DND-41 (cell line): ENCODE measurements around the gene CLSTN2.

Experiments used
- ATAC-seq: fragments of 200-7000 bp; cut with Tn5 transposase; 3 replicates; pipeline ENCODE4 v1.9.1; 2021; ENCODE audit warnings: low read depth; ENCODE audit not compliant: insufficient read depth
- DNase-seq: peaks from one replicate; pipeline ENCODE4 v3.0.0-alpha.2; 2020
- H2AFZ ChIP-seq: 2 replicates; pipeline ENCODE4 v1.6.0; 2012; ENCODE audit warnings: low read depth, low read length
- H3K27ac ChIP-seq: 2 replicates; pipeline ENCODE4 v1.5.1; 2012; ENCODE audit warnings: low read length, inconsistent platforms
- H3K27me3 ChIP-seq: fragments of 200-600 bp; sonication (generic); 2 replicates; pipeline ENCODE4 v1.6.0; 2012; ENCODE audit warnings: low read length, mild to moderate bottlenecking, inconsistent platforms; ENCODE audit not compliant: insufficient read depth, poor library complexity
- H3K36me3 ChIP-seq: 2 replicates; pipeline ENCODE4 v1.5.1; 2012; ENCODE audit warnings: low read length, inconsistent platforms; ENCODE audit not compliant: insufficient read depth
- H3K4me1 ChIP-seq: 2 replicates; pipeline ENCODE4 v1.5.1; 2012; ENCODE audit warnings: mild to moderate bottlenecking, low read length; ENCODE audit not compliant: insufficient read depth
- H3K4me2 ChIP-seq: 2 replicates; pipeline ENCODE4 v1.6.0; 2012; ENCODE audit warnings: mild to moderate bottlenecking, moderate library complexity, low read length, inconsistent platforms; ENCODE audit not compliant: insufficient read depth
- H3K4me3 ChIP-seq, 2 experiments: fragments of 200-600 bp in 1 of 2; shearing (Covaris generic) in 1 of 2; 2 replicates each; pipeline ENCODE4 v1.5.1; 2012 to 2016; ENCODE audit warnings: inconsistent platforms in 2 of 2, low read length in 2 of 2, mild to moderate bottlenecking in 2 of 2, low read depth in 1 of 2, moderate library complexity in 1 of 2
- H3K79me2 ChIP-seq: 2 replicates; pipeline ENCODE4 v1.6.0; 2012; ENCODE audit warnings: low read length, inconsistent platforms; ENCODE audit not compliant: insufficient read depth
- H3K9ac ChIP-seq: 2 replicates; pipeline ENCODE4 v1.6.0; 2012; ENCODE audit warnings: low read depth, mild to moderate bottlenecking, inconsistent platforms, low read length, moderate library complexity
- H3K9me3 ChIP-seq: 2 replicates; pipeline ENCODE4 v1.5.1; 2012; ENCODE audit warnings: low read length, moderate library complexity, mild to moderate bottlenecking, inconsistent platforms; ENCODE audit not compliant: insufficient read depth, severe bottlenecking
- H4K20me1 ChIP-seq: 2 replicates; pipeline ENCODE4 v1.6.0; 2012; ENCODE audit warnings: low read length; ENCODE audit not compliant: insufficient read depth
- EZH2 ChIP-seq: IDR thresholded peaks from 3 replicates; pipeline ENCODE4 v1.6.1; 2012; ENCODE audit warnings: borderline replicate concordance, low read depth, mild to moderate bottlenecking, moderate library complexity, low read length, inconsistent platforms; ENCODE audit not compliant: severe bottlenecking
- TF ChIP-seq, protein P1 (sequence below): IDR thresholded peaks from 2 replicates; pipeline ENCODE4 v1.5.1; 2012; ENCODE audit warnings: borderline replicate concordance, low read length, moderate library complexity, mild to moderate bottlenecking; ENCODE audit not compliant: poor library complexity, severe bottlenecking; ENCODE audit errors: extremely low read depth

CLSTN2 gene

GRCh38 chr3:139893267-139893962 lies 41.6 kb upstream of the CLSTN2 start:
- Histone ChIP-seq H3K4me1 (no peaks in the 10 kb centered on the region), H3K4me2 (no peak overlapping the region), H3K36me3 (no peaks in the 10 kb centered on the region), H3K27me3 (peaks cover 3% of the 10 kb centered on the region), H3K9me3 (no peaks in the 10 kb centered on the region), H3K4me3 (no peak overlapping the region), H2AFZ (no peak overlapping the region), H3K27ac (no peak overlapping the region), H4K20me1 (no peaks in the 10 kb centered on the region), H3K79me2 (no peaks in the 10 kb centered on the region), H3K9ac (no peak overlapping the region)
- ATAC-seq (no peak), DNase-seq (no peak)
- TF ChIP-seq EZH2, result no peak
- TF ChIP-seq, protein P1, sequence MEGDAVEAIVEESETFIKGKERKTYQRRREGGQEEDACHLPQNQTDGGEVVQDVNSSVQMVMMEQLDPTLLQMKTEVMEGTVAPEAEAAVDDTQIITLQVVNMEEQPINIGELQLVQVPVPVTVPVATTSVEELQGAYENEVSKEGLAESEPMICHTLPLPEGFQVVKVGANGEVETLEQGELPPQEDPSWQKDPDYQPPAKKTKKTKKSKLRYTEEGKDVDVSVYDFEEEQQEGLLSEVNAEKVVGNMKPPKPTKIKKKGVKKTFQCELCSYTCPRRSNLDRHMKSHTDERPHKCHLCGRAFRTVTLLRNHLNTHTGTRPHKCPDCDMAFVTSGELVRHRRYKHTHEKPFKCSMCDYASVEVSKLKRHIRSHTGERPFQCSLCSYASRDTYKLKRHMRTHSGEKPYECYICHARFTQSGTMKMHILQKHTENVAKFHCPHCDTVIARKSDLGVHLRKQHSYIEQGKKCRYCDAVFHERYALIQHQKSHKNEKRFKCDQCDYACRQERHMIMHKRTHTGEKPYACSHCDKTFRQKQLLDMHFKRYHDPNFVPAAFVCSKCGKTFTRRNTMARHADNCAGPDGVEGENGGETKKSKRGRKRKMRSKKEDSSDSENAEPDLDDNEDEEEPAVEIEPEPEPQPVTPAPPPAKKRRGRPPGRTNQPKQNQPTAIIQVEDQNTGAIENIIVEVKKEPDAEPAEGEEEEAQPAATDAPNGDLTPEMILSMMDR, result no peak

DNA sequence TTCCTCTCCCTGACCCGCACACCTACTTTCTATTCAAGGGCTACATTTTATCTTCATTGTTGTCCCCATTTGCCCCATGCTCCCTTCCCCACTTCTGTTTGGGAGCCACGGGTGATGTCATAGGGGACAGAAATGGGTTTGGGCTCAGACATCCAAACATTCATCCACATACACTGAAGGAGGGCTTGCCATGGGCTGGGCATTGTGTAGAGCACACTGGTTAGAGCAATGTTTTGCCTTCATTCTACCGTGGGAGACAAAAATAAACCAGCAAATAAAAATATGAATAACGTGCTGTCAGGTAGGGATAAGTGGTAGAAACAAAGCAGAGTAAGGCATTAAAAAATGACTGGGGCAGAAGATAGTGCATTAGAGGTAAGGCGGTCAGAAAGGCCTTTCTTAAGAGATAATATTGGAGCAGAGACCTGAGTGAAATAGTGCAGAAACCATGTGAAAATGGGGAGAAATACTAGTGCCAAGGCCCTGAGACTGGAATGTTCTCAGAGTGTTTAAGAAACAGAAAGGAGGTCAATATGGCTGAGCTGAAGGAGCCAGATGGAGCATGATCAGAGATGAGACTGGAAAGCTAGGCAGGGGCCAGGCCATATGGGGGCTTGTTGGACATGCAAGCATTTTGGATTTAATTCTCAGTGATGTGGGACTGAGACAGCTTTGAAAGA lies 40.9 kb upstream of the CLSTN2 start:
- Histone ChIP-seq H3K79me2 (no peaks in the 10 kb centered on the region), H3K27me3 (peaks cover 3% of the 10 kb centered on the region), H3K36me3 (no peaks in the 10 kb centered on the region), H2AFZ (no peak overlapping the region), H3K27ac (no peak overlapping the region), H3K4me3 (no peak overlapping the region), H3K9ac (no peak overlapping the region), H4K20me1 (no peaks in the 10 kb centered on the region), H3K9me3 (no peaks in the 10 kb centered on the region), H3K4me1 (no peaks in the 10 kb centered on the region), H3K4me2 (no peak overlapping the region)
- ATAC-seq (no peak), DNase-seq (no peak)
- TF ChIP-seq, protein P1, result no peak
- TF ChIP-seq EZH2, result no peak

GRCh38 chr3:139894643-139894989 lies 40.4 kb upstream of the CLSTN2 start:
- no peaks in the 10 kb centered on the region for H3K36me3 ChIP-seq
- ATAC-seq, result no peak

More at GRCh38 chr3:139894643-139894989, 40.4 kb upstream of the CLSTN2 start:
- DNase-seq, result no peak
- Histone ChIP-seq H3K27me3 (peaks cover 3% of the 10 kb centered on the region), H3K9me3 (no peaks in the 10 kb centered on the region), H4K20me1 (no peaks in the 10 kb centered on the region), H3K79me2 (no peaks in the 10 kb centered on the region), H3K4me1 (no peaks in the 10 kb centered on the region), H3K4me2 (no peak overlapping the region), H2AFZ (no peak overlapping the region), H3K4me3 (no peak overlapping the region), H3K27ac (no peak overlapping the region), H3K9ac (no peak overlapping the region)
- no peak for TF ChIP-seq EZH2
- TF ChIP-seq, protein P1, result no peak
